Testis (tissue), 3 donors: ENCODE results near the gene UBA52. TPM values are rescaled to one million over a fixed set of nuclear protein-coding genes. Genes with fewer than 3 reads are reported as not detected.
A peak's percentile ranks its signal among the peaks of the same experiment; 100 is the strongest.

Experiments
- DNase-seq: peaks from one replicate; pipeline ENCODE4 v3.0.0-alpha.2; 2019
- H3K27ac ChIP-seq, 2 donors: fragments of 200-600 bp; sonication (generic); one replicate each; pipeline ENCODE4 v1.5.1; 2019
- H3K27me3 ChIP-seq: fragments of 200-600 bp; sonication (generic); one replicate; pipeline ENCODE4 v1.5.1; 2019
- H3K36me3 ChIP-seq: fragments of 200-600 bp; sonication (generic); one replicate; pipeline ENCODE4 v1.5.1; 2017; ENCODE audit warnings: low read depth; ENCODE audit errors: missing control alignments
- H3K4me1 ChIP-seq: fragments of 200-600 bp; sonication (generic); one replicate; pipeline ENCODE4 v1.5.1; 2019
- H3K4me3 ChIP-seq, 2 donors: fragments of 200-600 bp; sonication (generic); one replicate each; pipeline ENCODE4 v1.5.1; 2017 to 2019
- H3K9me3 ChIP-seq: fragments of 200-600 bp; sonication (generic); one replicate; pipeline ENCODE4 v1.5.1; 2017
- POLR2A ChIP-seq: fragments of 450-650 bp; IDR thresholded peaks from one replicate; pipeline ENCODE4 v1.6.1; 2017; ENCODE audit warnings: antibody characterized with exemption, mild to moderate bottlenecking, moderate library complexity
- WGBS, 2 donors: methylation state at CpG; one replicate each; pipeline ENCODE4 v1.1.5; 2018; 5-methylcytosine and 5-hydroxymethylcytosine counted together
- intact Hi-C: fragments of 100-400 bp; cut with DNase I; formaldehyde crosslinking; loops from one replicate; pipeline ENCODE4 v1.15.1; 2023; ENCODE audit warnings: low total_unique reads
- polyA plus RNA-seq: library from polyadenylated mRNA; stranded (reverse); fragments of 350-450 nt; fragmentation: Illumina TruSeq; extraction: RNeasy Lipid Tissue Mini Kit (QIAGEN cat#74804); gene quantifications from one replicate; pipeline ENCODE4 v1.2.3, GENCODE V29; 2014; ENCODE audit warnings: low read depth, low replicate concordance; ENCODE audit not compliant: insufficient read depth
- total RNA-seq, 2 donors: library from RNA; depleted of rRNA; stranded (reverse); fragments of >200 nt; gene quantifications; one replicate each; pipeline ENCODE4 v1.2.3, GENCODE V29; 2016
- TF ChIP-seq, protein P1 (sequence below), 3 experiments: fragments of 450-650 bp in 2 of 3; fragments of 200-600 bp in 1 of 3; sonication (generic) in 1 of 3; IDR thresholded peaks; one replicate each; pipeline ENCODE4 v1.5.1; 2016 to 2019; ENCODE audit warnings: antibody characterized with exemption in 3 of 3, mild to moderate bottlenecking in 2 of 3, moderate library complexity in 1 of 3

UBA52 gene
- total and polyA plus RNA-seq, 3 donors from 2014 or later = 475 to 1,038 (median 508) TPM

- TF ChIP-seq, protein P1, sequence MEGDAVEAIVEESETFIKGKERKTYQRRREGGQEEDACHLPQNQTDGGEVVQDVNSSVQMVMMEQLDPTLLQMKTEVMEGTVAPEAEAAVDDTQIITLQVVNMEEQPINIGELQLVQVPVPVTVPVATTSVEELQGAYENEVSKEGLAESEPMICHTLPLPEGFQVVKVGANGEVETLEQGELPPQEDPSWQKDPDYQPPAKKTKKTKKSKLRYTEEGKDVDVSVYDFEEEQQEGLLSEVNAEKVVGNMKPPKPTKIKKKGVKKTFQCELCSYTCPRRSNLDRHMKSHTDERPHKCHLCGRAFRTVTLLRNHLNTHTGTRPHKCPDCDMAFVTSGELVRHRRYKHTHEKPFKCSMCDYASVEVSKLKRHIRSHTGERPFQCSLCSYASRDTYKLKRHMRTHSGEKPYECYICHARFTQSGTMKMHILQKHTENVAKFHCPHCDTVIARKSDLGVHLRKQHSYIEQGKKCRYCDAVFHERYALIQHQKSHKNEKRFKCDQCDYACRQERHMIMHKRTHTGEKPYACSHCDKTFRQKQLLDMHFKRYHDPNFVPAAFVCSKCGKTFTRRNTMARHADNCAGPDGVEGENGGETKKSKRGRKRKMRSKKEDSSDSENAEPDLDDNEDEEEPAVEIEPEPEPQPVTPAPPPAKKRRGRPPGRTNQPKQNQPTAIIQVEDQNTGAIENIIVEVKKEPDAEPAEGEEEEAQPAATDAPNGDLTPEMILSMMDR (IDR thresholded peaks at IDR 0.05) = no peak
- TF ChIP-seq POLR2A = no peak
- no peak for DNase-seq
- peak overlapping the region; percentile 6 to 36 for H3K4me3 ChIP-seq
- H3K36me3 ChIP-seq = no peaks in the 10 kb centered on the region
- H3K27ac ChIP-seq = no peak overlapping the region
- H3K27me3 ChIP-seq = no peaks in the 10 kb centered on the region
- H3K4me1 ChIP-seq = peaks cover 9% of the 10 kb centered on the region
- H3K9me3 ChIP-seq = no peaks in the 10 kb centered on the region
- intact Hi-C loops = no loop called here
- WGBS, 2 donors = 2 to 5% methylated on average over 10 to 36 of the region's 65 CpGs
These were observed 34.1 kb downstream of the UBA52 start for GRCh38 chr19:18605546-18606280.

DNA sequence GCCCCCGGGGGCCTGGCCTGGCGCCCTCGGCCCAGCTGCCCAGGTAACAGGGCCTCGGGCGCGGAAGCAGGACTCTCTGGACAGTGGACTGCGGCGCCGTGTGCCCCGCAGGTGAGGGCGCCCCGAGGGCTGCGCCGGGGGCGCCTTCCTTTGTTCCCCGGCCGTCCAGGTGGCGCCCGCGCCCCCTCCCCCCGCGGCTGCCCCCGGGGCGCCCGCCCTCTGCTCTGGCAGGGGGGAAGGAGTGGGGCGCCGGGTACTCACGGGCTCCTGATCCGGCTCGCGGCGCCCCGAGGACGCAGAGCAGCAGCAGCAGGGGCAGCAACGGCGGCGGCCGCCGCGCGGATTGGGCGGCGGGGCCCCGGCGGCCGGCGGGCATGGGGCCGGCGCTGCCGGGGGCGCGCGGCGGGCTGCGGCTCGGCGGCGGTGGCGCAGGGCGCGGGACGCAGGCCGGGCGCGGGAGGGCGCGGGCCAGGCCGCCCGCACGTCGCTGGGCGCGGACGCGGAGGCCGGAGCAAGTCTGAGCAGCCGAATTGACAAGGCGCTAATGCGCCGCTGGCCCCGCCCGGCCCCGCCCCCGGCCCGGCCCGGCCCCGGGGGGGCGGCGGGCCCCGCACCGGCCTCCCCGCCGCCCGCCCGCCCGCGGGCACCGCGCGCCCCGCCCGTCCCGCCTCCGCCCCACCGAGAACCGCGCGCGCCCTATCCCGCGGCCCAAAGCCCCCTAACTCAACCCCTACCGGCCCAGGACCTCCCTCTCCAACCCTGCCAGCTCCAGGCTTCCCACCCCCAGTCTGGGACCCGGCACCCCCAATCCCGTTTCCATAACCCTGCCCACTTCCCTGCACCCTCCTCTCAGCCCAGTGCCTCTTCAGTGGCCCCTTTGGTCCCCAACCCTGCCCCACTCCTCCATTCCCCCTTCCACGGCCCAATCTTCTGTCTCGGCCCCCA lies 34.9 kb downstream of the UBA52 start, which contains the start of gene CRLF1:
TSS of gene CRLF1 (minus strand) at position 519 of the 945 bp plus-strand sequence. CDS start at position 376, 143 bp downstream.
- no peaks in the 10 kb centered on the region for H3K36me3 ChIP-seq
- H3K27me3 ChIP-seq = no peaks in the 10 kb centered on the region
- peaks cover 11% of the 10 kb centered on the region for H3K4me1 ChIP-seq
- no peak for DNase-seq
- intact Hi-C loops = no loop called here
- TF ChIP-seq, protein P1 (IDR thresholded peaks at IDR 0.05) = no peak
- WGBS, 2 donors = 0 to 1% methylated on average over 7 to 34 of the region's 116 CpGs
- no peak within 1 kb of the TSS for H3K27ac ChIP-seq
- no peaks in the 10 kb centered on the region for H3K9me3 ChIP-seq
- peak within 1 kb of the TSS; percentile 6 to 36 for H3K4me3 ChIP-seq

GRCh38 chr19:18607226-18608101 lies 35.8 kb downstream of the UBA52 start:
- H3K9me3 ChIP-seq = no peaks in the 10 kb centered on the region
- TF ChIP-seq, protein P1 (IDR thresholded peaks at IDR 0.05) = no peak
- TF ChIP-seq POLR2A = no peak
- H3K27me3 ChIP-seq = no peaks in the 10 kb centered on the region
- 1 to 2% methylated on average over 31 to 68 of the region's 68 CpGs for WGBS, 2 donors
- no peaks in the 10 kb centered on the region for H3K36me3 ChIP-seq
- H3K27ac ChIP-seq = no peak overlapping the region
- intact Hi-C loops = no loop called here
- no peak for DNase-seq
- H3K4me3 ChIP-seq = peak overlapping the region in 1 of 2 donors; percentile 18
- H3K4me1 ChIP-seq = peaks cover 16% of the 10 kb centered on the region

DNA sequence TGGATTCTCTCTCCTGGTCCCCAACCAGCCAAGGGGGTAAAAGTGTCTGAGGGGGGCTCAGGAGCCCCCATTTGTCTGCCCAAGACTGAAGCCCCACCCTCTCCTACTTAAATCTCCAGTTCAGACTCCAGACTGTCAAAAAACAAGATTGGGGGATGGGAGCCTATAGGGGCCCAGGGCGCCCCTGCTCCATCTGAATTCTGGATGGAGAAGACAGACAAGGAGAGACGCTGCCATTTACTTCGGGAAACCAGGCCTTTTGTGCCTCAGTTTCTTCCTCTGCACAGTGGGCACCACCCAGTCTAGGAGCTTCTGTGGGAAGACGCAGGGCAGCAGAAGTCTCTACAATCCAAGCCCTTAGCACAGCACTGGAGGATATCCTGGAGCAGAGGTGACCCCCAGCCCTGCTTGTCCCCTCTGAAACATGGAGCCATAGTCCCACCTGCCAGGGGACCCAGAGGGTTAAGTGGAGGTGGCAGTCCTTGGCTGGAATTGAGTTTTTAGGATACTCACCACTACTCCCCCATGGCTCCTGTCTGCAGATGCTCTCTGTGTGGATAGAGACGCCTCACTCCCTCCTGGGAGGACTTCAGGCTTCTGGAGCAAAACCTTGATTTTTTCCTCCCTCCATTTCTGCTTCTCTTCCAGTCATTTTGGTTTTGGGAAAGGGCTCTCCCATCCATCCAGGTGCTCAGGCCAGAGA lies 36.6 kb downstream of the UBA52 start:
- H3K27me3 ChIP-seq = no peaks in the 10 kb centered on the region
- peaks cover 16% of the 10 kb centered on the region for H3K4me1 ChIP-seq
- no peak overlapping the region for H3K4me3 ChIP-seq
- TF ChIP-seq POLR2A = no peak
- TF ChIP-seq, protein P1 (IDR thresholded peaks at IDR 0.05) = no peak
- WGBS, 2 donors = 23 to 35% methylated on average over 3 to 5 of the region's 5 CpGs
- DNase-seq = no peak
- no peaks in the 10 kb centered on the region for H3K9me3 ChIP-seq
- no peak overlapping the region for H3K27ac ChIP-seq
- H3K36me3 ChIP-seq = no peaks in the 10 kb centered on the region
- intact Hi-C loops = no loop called here
